Measurements from ENCODE around the gene RPN2. TPM values are rescaled to one million over a fixed set of nuclear protein-coding genes. Genes with fewer than 3 reads are reported as not detected.

Gene RPN2
- total and polyA plus RNA-seq, 9 of the 15 experiments (the other 6 are each of a cell fraction or from before 2014, with no cell fraction given), result 168 to 548 (median 325) TPM

DNA sequence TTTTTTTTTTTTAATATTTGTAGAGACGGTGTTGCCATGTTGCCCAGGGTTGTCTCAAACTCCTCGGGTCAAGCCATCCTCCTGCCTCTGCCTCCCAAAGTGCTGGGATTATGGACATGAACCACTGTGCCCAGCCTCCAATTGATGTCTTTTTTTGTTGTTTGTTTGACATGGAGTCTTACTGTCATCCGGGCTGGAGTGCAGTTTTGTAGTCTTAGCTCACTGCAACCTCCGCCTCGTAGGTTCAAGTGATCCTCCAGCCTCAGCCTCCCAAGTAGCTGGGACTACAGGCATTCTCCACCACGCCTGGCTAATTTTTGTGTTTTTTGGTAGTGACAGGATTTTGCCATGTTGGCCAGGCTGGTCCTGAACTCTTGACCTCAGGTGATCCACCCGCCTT lies 9.7 kb downstream of the RPN2 start (continued):
- TF ChIP-seq CBFB (CRISPR knock-in tag; IDR thresholded peaks at IDR 0.05) (no peak), SLC30A9 (CRISPR knock-in tag; IDR thresholded peaks at IDR 0.05) (no peak)

DNA sequence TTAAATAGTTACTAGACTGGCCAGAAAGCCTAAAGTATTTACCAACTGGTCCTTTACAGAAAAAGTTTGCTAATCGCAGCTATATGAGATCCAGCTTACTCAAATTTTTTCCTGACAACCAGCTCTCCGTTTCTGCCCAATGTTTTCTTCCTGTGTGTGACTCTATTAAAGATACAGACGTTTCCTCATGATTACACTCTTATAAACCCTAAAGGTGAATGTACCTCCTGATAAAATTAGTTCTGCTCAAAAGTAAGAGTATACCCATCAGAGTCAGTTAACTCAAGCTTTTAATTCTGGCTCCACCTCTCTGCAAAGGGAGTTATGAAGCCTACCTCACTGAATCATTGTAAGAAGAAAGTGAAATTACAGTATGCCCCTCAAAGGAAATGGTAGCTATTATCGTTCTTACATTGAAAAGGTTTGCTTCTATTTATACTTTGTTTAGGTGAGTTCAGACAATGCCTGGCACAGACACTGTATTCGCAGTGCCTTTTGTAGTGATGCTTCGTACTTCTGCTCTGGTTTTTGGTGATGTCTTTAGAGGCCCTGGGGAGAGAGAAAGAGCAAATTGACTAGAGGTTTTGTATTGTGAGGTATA lies 10.4 kb downstream of the RPN2 start:
- ATAC-seq, result no peak
- H4K20me1 ChIP-seq (replicated peaks; ENCODE audit: control insufficient read depth, insufficient read depth, low read length), result peaks cover 27% of the 10 kb centered on the region

More for the DNA sequence above, 10.4 kb downstream of the RPN2 start:
- BruUV-seq (replicated peaks), result no TSS peak
- peaks cover 0 to 2% of the 10 kb centered on the region in 2 experiments; a peak in 1 of 5 replicates for H3K4me1 ChIP-seq (replicated peaks in 1 of 2; ENCODE audit: control insufficient read depth in 2 of 2, insufficient read depth in 2 of 2, low read length in 2 of 2)
- peaks cover 83% of the 10 kb centered on the region for H3K36me3 ChIP-seq (ENCODE audit: control insufficient read depth, insufficient read depth, low read length)
- in situ Hi-C loops (cut with MboI) (no loop called here), intact Hi-C loops (cut with micrococcal nuclease) (loop anchor here (5.0 kb wide), 1 partner anchor 47 kb away; no protein-coding TSS in a partner anchor)
- no peak overlapping the region for H3K9ac ChIP-seq (ENCODE audit: insufficient read depth in 1 of 2, low read depth in 2 of 2, low read length in 2 of 2)
- no peak overlapping the region for H2AFZ ChIP-seq (ENCODE audit: low read depth, low read length)
- DNase-seq (ENCODE audit: extremely low read depth in 1 of 4, low spot score in 3 of 4), result no peak
- peaks cover 92% of the 10 kb centered on the region for H3K79me2 ChIP-seq (ENCODE audit: control insufficient read depth, insufficient read depth, low read length)
- no peak overlapping the region for H3K4me3 ChIP-seq
- H3K9me1 ChIP-seq (ENCODE audit: control insufficient read depth, insufficient read depth, low read length), result peaks cover 2% of the 10 kb centered on the region
- WGBS (ENCODE audit: insufficient coverage, low coverage, missing lambda C conversion rate), result 71% methylated on average over 6 of the region's 6 CpGs
- FAIRE-seq, result no peak
- no peak overlapping the region for H3K4me2 ChIP-seq (ENCODE audit: insufficient read depth, low read length)
- ChIA-PET CTCF (ENCODE audit: low intra/inter-chr PET ratio) (no interaction called here), POLR2A (interaction anchor here (0.5 to 5.6 kb wide), 5 partner anchors 11 to 127 kb away, joined by 3 to 35 read pairs (median 4); partner anchors contain the start of genes MROH8 and RPN2)
- no peaks in the 10 kb centered on the region for H3K27me3 ChIP-seq (ENCODE audit: control insufficient read depth in 2 of 2, insufficient read depth in 2 of 2, low read length in 2 of 2)
- no peaks in the 10 kb centered on the region for H3K9me3 ChIP-seq (replicated peaks; ENCODE audit: control insufficient read depth, insufficient read depth, low read depth, low read length)
- H3K27ac ChIP-seq (ENCODE audit: extremely low read depth, low read depth, low read length), result no peak overlapping the region
- no peak for TF ChIP-seq ZNF551 (CRISPR knock-in tag; IDR thresholded peaks at IDR 0.05)
- no peak for TF ChIP-seq NFXL1 (CRISPR knock-in tag; IDR thresholded peaks at IDR 0.05)
- no peak for TF ChIP-seq LARP7 (IDR thresholded peaks at IDR 0.05)
